GM12875 (cell line): ENCODE data around the gene SMARCA5.

Experiments used
- H3K4me3 ChIP-seq: one replicate; pipeline ENCODE4 v1.5.1; 2011; ENCODE audit warnings: low read depth, low read length, control low read depth
- TF ChIP-seq, protein P1 (sequence below): IDR thresholded peaks from 2 replicates; pipeline ENCODE4 v1.5.1; 2011; ENCODE audit warnings: low read depth, mild to moderate bottlenecking, control low read depth, inconsistent platforms, low read length, moderate library complexity, borderline replicate concordance; ENCODE audit not compliant: insufficient read depth

The SMARCA5 gene

GRCh38 chr4:143531788-143532491, 18.4 kb downstream of the SMARCA5 start:
- H3K4me3 ChIP-seq, result no peak overlapping the region
- TF ChIP-seq, protein P1, sequence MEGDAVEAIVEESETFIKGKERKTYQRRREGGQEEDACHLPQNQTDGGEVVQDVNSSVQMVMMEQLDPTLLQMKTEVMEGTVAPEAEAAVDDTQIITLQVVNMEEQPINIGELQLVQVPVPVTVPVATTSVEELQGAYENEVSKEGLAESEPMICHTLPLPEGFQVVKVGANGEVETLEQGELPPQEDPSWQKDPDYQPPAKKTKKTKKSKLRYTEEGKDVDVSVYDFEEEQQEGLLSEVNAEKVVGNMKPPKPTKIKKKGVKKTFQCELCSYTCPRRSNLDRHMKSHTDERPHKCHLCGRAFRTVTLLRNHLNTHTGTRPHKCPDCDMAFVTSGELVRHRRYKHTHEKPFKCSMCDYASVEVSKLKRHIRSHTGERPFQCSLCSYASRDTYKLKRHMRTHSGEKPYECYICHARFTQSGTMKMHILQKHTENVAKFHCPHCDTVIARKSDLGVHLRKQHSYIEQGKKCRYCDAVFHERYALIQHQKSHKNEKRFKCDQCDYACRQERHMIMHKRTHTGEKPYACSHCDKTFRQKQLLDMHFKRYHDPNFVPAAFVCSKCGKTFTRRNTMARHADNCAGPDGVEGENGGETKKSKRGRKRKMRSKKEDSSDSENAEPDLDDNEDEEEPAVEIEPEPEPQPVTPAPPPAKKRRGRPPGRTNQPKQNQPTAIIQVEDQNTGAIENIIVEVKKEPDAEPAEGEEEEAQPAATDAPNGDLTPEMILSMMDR, result no peak

GRCh38 chr4:143538979-143539669, 25.6 kb downstream of the SMARCA5 start:
- TF ChIP-seq, protein P1, result no peak
- H3K4me3 ChIP-seq, result no peak overlapping the region

GRCh38 chr4:143539670-143540023, 26.1 kb downstream of the SMARCA5 start:
- no peak overlapping the region for H3K4me3 ChIP-seq
- TF ChIP-seq, protein P1, result no peak

- TF ChIP-seq, protein P1, result no peak
- no peak overlapping the region for H3K4me3 ChIP-seq
Observed at GRCh38 chr4:143549928-143550327, 36.4 kb downstream of the SMARCA5 start.

DNA sequence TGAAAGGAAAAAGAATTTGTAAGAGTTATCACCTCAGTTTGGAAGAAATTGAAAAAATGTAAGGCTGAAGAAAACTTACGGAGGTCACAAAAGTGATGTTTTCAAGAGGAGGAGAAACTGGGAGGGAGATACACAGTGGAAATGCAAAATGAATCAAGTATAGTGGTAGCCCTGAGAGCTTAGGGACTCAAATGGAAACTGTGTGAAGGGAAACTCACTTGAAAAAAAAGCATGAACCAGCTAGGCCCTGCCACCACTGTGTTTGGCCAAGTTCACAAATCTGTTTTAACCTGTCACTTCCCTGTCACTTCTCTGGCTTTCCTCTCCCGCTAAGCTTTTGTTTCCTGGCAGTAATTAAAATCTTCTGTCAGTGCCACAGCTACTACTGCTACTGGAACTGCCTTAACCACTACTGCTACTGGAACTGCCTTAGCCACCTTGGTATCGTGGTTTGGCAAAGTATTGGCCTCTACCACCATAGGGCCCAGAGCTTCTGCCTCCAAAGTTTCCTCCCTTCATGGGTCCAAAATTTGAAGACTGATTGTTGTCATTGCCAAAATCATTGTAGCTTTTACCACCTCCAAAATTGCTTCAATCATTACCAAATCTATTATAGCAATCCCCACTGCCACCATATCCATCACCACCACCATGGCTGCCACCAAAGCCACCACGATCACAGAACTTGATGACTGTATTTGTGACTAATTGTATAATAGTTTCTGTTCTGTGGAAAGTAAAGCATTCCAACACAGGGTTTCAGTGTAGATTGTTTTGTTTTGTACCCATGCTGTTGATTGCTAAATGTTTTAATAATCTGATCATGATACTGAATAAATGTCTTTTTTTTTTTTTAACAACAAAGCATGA, 41.5 kb downstream of the SMARCA5 start:
- no peak overlapping the region for H3K4me3 ChIP-seq
- TF ChIP-seq, protein P1, result no peak

- TF ChIP-seq, protein P1, result no peak
- no peak overlapping the region for H3K4me3 ChIP-seq
Observed at GRCh38 chr4:143555676-143556075, 42.2 kb downstream of the SMARCA5 start.
